ENCODE data around the gene RAB1B.

Gene RAB1B

GRCh38 chr11:66230156-66230555, 38.3 kb upstream of the RAB1B start:
- no peak for TF ChIP-seq CTCF (conservative IDR thresholded peaks at IDR 0.05; ENCODE audit: control insufficient read depth, insufficient read depth, low read depth, low read length)
- DNase-seq (ENCODE audit: low read depth) = no peak
- H3K4me3 ChIP-seq (ENCODE audit: control insufficient read depth, low read depth, low read length) = no peak overlapping the region

GRCh38 chr11:66230978-66231377, 37.5 kb upstream of the RAB1B start:
- TF ChIP-seq CTCF (conservative IDR thresholded peaks at IDR 0.05; ENCODE audit: control insufficient read depth, insufficient read depth, low read depth, low read length) = no peak
- no peak for DNase-seq (ENCODE audit: low read depth)
- no peak overlapping the region for H3K4me3 ChIP-seq (ENCODE audit: control insufficient read depth, low read depth, low read length)

- TF ChIP-seq CTCF (conservative IDR thresholded peaks at IDR 0.05; ENCODE audit: control insufficient read depth, insufficient read depth, low read depth, low read length) = no peak
- no peak overlapping the region for H3K4me3 ChIP-seq (ENCODE audit: control insufficient read depth, low read depth, low read length)
- DNase-seq (ENCODE audit: low read depth) = no peak
Observed at GRCh38 chr11:66231561-66231960, 36.9 kb upstream of the RAB1B start.

GRCh38 chr11:66232769-66233168, 35.7 kb upstream of the RAB1B start:
- TF ChIP-seq CTCF (conservative IDR thresholded peaks at IDR 0.05; ENCODE audit: control insufficient read depth, insufficient read depth, low read depth, low read length) = no peak
- DNase-seq (ENCODE audit: low read depth) = no peak
- no peak overlapping the region for H3K4me3 ChIP-seq (ENCODE audit: control insufficient read depth, low read depth, low read length)

- no peak for TF ChIP-seq CTCF (conservative IDR thresholded peaks at IDR 0.05; ENCODE audit: control insufficient read depth, insufficient read depth, low read depth, low read length)
- DNase-seq (ENCODE audit: low read depth) = no peak
- no peak overlapping the region for H3K4me3 ChIP-seq (ENCODE audit: control insufficient read depth, low read depth, low read length)
Observed at GRCh38 chr11:66233301-66233700, 35.1 kb upstream of the RAB1B start.

GRCh38 chr11:66235141-66235540, 33.3 kb upstream of the RAB1B start:
- no peak for TF ChIP-seq CTCF (conservative IDR thresholded peaks at IDR 0.05; ENCODE audit: control insufficient read depth, insufficient read depth, low read depth, low read length)
- no peak overlapping the region for H3K4me3 ChIP-seq (ENCODE audit: control insufficient read depth, low read depth, low read length)
- no peak for DNase-seq (ENCODE audit: low read depth)

- no peak overlapping the region for H3K4me3 ChIP-seq (ENCODE audit: control insufficient read depth, low read depth, low read length)
- no peak for DNase-seq (ENCODE audit: low read depth)
- no peak for TF ChIP-seq CTCF (conservative IDR thresholded peaks at IDR 0.05; ENCODE audit: control insufficient read depth, insufficient read depth, low read depth, low read length)
Observed at GRCh38 chr11:66237867-66238266, 30.6 kb upstream of the RAB1B start.

Measured in fibroblast of mammary gland (primary cell).